CD4-positive, alpha-beta T cell treated with Interleukin-17A for 4 hours (primary cell): Measurements from ENCODE around the gene CPNE8.

Experiments
- DNase-seq: peaks from one replicate; pipeline ENCODE4 v3.0.0-alpha.2; 2020; ENCODE audit warnings: mixed read lengths

Gene CPNE8

GRCh38 chr12:38892976-38893375 lies 12.4 kb downstream of the CPNE8 start:
- DNase-seq: no peak

DNA sequence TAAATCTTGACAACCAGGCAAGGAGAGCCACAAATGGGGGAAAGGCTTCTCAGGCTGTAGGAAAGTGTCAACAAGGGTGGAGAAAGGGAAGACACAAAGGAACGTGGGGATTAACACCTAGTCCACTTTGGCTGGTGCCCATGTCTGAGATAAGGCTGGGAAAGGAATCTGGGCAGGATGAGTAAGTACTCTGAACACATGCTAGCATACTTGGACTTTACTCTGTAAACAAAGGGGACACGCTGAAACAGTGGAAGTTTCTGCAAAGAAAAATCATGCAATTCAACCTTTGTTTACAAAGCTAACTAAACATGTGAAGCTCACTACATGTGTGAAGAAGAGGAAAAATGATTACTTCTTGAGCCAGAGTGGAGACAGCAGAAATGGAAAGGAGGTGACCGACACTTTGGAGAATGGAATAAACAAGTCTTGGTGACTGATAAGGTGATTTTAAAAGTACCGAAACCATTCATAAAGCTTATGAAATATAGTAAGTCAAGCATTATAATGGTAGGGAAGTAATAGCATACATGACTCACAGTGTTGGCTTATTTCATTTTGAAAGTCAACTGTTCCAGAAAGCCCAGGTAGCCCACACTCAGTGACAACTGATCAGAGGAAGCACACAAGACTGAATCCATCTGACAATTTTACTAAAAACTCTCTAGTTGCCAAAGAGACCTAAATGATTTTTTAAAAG lies 13.2 kb downstream of the CPNE8 start:
- no peak for DNase-seq

DNA sequence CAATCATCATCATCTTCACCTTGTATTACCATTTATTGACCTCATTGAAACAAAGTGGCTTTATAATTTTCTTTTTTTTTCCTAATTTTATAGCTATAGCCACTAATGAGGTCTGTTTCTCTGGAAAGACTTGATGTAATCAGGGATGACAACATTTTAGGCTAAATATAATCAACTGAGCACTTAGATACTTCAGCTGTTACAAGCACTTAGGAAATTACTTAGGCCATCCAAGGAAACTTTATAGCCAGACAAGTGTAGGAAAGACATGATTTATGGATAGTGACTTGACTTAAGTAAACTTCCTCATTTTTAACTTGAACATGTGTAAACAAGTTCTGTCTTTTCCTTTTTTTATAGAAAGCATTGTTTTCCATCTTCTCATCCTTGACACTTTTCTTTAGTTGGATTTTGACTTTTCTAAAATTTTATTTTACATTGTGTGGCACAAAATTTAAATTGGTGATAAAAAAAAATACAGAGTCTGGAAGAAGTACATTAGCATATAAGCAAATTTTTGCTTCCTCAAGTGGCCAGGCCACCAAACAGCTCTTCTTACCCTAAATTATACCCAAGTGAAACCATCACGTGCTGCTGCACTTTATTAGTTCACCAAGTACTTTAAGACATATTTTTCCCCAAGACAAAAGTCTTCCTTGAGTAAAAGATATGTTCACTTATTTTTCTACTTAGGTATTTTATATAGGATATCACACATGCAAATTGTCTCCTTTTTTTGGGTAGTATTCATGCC lies 15.1 kb downstream of the CPNE8 start:
- no peak for DNase-seq

- no peak for DNase-seq
Measured at GRCh38 chr12:38889297-38889815, 16.0 kb downstream of the CPNE8 start.

GRCh38 chr12:38887770-38888169 lies 17.6 kb downstream of the CPNE8 start:
- DNase-seq: no peak

- no peak for DNase-seq
Measured at GRCh38 chr12:38886931-38887330, 18.5 kb downstream of the CPNE8 start.

GRCh38 chr12:38886064-38886463 lies 19.3 kb downstream of the CPNE8 start:
- DNase-seq: no peak

- DNase-seq: no peak
Measured at GRCh38 chr12:38884666-38885065, 20.7 kb downstream of the CPNE8 start.

- DNase-seq: no peak
Measured at GRCh38 chr12:38883629-38884134, 21.7 kb downstream of the CPNE8 start.

DNA sequence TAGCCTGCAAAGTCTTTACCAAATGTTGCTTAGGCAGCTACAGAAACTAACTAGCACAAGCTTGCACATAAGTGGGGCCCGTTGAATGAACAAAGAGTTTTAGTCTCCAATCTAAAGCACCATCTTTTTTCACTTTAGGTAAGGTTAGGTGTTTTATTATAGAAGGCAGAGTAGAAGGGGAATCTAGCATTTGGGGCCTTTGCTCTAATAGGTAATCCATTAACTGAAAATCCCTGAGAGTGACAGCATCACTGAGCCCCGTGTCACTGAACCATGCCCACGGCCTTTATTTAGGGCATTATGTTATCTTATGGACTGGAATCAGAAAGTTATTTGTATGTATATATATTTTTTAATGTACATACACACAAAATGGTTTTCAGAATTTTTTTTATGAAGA lies 25.1 kb downstream of the CPNE8 start:
- DNase-seq: no peak

- DNase-seq: no peak
Measured at GRCh38 chr12:38878986-38879385, 26.4 kb downstream of the CPNE8 start.

GRCh38 chr12:38878333-38878705 lies 27.1 kb downstream of the CPNE8 start:
- DNase-seq: no peak

DNA sequence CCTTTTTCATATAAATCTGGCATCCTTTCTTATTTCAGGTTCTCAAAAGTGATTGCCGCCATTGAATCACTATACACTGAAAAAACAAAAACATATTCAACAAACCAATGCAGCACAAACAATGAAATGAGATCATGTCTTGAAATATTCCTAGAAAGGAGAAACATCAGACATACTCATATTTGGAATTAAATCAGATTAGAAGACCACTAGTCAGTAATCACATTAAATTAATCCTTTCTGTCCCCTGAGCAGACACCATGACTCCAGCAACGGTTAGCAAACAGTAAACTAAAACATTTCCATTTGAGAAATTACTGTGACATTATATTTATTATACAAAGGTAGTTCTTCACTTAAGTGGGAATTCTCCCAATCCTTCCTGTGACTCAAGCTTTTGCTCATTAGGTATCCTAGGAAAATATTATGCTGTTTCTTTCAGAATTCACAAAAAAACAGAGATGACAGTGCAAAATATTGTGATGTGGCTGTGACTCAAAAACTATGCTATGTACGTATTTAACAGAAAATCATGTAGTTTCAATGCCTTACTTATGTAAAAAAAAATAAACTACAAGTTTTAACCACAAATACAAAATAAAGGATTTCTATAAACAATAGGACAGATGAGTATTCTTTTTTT lies 29.7 kb downstream of the CPNE8 start:
- DNase-seq: no peak

DNA sequence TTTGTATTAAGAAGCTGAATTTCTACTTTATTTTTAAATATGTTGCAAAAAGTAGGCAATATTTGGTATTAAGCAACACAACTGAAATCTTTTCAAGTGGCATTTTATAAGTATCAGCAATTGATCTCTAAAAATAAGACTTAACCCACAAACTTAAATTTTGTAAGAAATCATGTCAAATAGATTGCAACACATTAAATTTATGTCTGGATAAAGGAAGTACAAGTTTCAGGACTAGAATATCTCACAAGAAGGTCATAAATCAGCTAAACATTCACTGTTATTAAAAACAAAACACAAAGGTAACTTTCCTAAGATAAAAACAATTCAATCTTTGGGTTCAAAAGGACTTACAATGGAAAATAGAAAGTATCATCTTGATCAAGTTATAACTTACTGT lies 32.8 kb downstream of the CPNE8 start:
- no peak for DNase-seq

DNA sequence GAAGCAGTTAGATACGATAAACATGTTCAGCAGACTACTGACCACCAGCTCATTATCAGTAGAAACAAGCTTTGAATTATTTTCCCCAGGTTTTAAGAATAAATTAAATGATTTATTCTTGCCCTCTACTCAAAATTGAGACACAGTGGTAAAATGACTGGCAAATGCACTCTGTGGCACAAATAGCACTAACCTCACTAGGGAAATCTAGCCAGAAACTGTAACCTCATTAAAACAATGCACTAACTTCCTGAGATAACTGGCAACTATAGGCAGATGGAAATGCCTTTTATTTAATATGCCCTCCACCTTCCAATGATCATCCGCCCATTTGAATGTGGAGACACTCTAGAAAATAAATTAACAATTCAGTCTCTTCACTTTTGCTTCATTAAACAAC lies 33.2 kb downstream of the CPNE8 start:
- no peak for DNase-seq

GRCh38 chr12:38869036-38869435 lies 36.4 kb downstream of the CPNE8 start:
- no peak for DNase-seq

DNA sequence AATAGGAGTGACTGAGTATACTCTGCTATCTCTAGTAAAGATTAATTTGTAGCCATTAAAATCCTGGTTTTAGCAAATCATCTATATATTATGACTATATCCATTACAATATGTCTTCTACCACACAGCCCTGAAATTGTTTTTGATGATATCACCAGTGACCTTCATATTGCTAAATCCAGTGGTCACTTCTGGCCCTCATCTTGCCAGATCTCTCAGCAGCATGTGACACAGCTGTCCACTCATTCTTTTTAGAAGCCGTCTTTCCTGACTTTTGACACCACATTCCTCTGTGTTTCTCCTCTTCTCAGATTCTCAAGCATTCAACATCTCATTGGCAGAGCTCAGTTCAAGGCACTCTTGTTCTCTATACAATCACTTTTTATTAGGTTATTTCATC lies 54.9 kb downstream of the CPNE8 start:
- no peak for DNase-seq

GRCh38 chr12:38847247-38847646 lies 58.1 kb downstream of the CPNE8 start:
- no peak for DNase-seq

DNA sequence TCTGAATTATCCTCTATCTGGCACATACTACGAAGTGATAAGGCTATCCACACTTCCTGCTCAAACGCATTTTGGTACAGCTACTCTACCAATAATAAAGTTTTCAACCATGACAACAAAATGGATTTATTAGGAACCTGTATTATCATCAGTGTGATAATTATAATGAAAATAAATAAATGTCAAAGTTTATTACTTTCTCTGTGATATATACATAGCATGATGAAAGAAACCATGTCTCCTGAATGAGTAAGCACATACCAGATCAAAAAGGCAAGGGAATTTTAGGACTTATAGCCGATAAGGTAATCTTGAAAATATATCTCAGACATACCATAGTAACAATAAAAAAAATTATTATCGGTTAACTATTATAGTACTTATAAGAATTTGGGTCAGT lies 61.1 kb downstream of the CPNE8 start:
- DNase-seq: no peak

DNA sequence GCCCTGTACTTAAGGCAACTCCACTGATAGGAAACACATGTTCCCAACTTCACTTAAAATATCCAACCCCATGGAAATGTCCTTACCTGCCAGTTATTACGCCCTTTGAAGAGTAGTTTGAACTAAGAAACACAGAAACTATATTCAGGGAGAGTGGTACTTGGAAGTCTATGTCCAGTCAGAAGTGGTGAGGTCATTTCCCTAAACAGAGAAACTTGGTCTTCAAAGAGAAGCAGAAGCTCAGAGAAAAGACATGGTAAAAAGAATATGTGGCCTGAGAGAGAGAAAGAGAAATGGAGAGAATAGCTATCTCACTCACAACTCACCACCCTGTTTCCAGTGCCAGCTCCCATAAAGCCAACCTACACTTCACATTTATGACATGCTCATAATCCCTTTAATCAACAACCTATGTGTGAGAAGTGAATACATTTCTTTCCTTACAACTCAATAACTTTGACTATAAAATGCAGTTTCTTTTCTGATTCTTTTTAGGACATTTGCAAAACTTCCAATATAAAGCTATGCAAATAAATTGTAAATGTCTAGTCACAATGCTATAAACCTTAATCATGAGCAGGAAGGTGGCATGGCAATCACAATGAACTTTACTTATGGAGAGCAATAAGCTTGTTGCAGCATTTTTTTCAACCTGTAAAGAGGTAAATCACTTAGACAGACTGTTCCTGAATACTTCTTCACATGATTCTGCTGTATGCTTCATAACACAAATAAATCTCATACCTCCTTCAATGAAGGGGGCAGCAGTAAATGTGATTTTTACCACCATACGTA lies 67.1 kb downstream of the CPNE8 start:
- DNase-seq: no peak

DNA sequence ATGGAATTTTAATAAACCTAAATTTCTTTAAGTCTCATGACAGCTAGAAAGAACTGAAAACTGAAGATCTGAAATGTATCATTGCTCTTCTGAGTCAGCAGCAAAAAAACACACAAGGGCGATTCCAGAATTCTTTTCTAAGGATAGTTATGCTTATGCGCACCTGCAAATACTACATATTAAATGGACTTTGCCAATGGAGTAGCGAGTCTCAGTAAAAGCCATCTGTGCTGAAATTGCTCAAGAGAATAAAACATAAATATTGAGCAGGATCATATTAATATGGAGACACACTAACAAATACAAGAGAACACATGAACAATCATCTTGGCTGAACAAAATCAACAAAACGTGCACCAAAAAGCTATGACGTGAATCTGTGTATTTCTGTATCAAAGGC lies 73.7 kb downstream of the CPNE8 start:
- DNase-seq: no peak

GRCh38 chr12:38825006-38825405 lies 80.4 kb downstream of the CPNE8 start:
- DNase-seq: no peak

- no peak for DNase-seq
Measured at GRCh38 chr12:38823738-38824137, 81.7 kb downstream of the CPNE8 start.
